NCI-H82 treated with DMSO at 0.1 percent for 48 hours (cell line): ENCODE data around the gene ZNF394.

ENCODE experiments used
- DNase-seq: peaks from one replicate; lab custom pipeline; 2025; ENCODE audit not compliant: unreplicated experiment; lab: John Stamatoyannopoulos, UW

Gene ZNF394

GRCh38 chr7:99453105-99453504, 47.0 kb downstream of the ZNF394 start:
- DNase-seq, result no peak

- no peak for DNase-seq
Observed at GRCh38 chr7:99452541-99452940, 47.5 kb downstream of the ZNF394 start.

GRCh38 chr7:99451936-99452335, 48.1 kb downstream of the ZNF394 start:
- no peak for DNase-seq

GRCh38 chr7:99449326-99449725, 50.8 kb downstream of the ZNF394 start:
- no peak for DNase-seq

GRCh38 chr7:99448855-99449254, 51.2 kb downstream of the ZNF394 start:
- DNase-seq, result no peak

- DNase-seq, result no peak
Observed at GRCh38 chr7:99447943-99448342, 52.1 kb downstream of the ZNF394 start.

GRCh38 chr7:99446096-99446495, 54.0 kb downstream of the ZNF394 start:
- no peak for DNase-seq
